ENCODE data around the gene PINK1.

The PINK1 gene

DNA sequence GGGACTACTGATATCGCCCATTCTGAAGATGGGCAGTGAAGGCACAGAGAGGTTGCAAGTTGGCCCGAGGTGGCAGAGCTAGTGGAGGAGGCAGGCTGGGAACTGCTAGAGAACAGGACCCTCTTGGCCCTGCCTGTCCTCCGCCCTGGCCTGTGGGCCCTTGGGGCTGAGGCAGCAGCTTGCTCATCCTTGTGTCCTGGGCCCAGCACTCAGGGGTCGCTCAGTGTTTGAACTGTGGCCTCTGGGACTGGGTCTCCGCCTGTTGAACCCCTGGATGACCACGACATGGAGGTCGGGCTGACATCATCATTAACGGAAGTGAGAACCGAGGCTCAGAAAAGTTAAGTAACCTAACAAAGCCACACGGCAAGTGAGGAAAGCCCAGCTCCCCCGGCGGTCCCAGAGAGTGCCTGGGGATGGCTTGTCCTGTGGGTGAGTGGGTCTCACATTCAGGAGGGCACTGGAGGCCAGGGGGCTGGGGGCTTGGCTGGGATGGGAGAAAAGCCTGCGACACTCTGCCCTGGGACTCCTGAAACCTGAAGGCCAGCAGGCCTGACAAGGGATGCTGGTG, 50.9 kb downstream of the PINK1 start:
- no peak for DNase-seq

- no peak for DNase-seq
Observed at GRCh38 chr1:20684651-20685050, 51.4 kb downstream of the PINK1 start.

- DNase-seq: no peak
Observed at GRCh38 chr1:20685099-20685662, 51.9 kb downstream of the PINK1 start.

DNA sequence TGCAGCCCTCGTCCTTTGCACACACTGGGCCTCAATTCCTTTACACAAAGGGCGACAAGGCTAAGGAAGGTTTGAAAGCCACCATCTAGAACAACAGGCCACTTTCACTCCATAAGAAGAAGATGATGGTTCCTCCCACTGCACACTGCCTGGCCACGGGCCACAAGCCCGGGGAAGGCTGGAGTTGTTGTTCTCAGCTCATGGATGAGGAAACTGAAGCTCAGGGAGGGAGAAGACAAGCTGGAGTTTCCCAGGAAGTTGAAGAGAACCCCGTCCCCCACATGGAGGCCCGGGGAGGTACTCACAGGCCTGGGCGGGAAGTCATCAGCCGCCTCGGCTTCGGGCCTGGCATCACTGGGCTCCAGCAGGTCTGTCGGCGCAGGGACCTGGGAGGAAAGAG, 52.5 kb downstream of the PINK1 start:
- no peak for DNase-seq

DNA sequence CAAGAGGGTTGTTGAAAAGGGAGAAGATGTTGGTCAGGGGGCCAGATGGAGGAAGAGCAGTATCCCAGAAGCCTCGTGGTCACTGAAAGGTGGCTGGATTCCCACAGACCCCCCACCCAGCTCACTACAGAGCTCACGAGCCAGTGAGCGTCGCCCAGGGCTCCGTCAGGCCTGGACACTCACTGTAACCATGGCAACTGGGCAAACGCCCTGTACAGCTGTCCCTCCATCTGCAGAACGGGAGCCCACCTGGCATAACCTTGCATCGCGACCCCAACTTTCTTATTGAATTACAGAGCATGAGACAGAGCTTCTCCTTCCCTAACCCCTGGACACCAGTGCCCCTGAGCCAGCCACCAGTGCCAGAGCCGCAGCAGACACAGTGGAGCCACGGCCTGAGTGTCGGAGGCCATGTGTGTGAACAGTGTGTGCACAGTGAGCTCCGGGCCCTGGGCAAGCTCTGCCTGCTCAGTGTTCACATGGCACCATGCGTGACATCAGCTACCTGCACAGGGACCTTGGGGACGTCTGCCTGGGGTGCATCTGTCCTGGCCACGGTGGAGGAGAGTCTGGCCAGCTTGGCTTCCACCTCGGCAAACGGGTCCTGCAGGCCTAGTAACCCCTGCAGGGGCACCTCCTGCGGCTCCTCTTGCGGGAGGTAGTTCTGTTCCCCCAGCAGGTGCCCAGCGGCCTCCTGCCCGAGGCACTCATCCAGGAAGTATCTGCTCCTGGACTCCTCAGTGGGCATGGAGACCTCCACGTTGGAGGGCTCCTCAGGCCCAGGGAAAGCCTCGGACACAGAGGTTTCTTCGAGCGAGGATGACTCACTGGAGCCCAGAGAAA, 53.8 kb downstream of the PINK1 start:
- no peak for DNase-seq

- DNase-seq: no peak
Observed at GRCh38 chr1:20689645-20690056, 56.4 kb downstream of the PINK1 start.

DNA sequence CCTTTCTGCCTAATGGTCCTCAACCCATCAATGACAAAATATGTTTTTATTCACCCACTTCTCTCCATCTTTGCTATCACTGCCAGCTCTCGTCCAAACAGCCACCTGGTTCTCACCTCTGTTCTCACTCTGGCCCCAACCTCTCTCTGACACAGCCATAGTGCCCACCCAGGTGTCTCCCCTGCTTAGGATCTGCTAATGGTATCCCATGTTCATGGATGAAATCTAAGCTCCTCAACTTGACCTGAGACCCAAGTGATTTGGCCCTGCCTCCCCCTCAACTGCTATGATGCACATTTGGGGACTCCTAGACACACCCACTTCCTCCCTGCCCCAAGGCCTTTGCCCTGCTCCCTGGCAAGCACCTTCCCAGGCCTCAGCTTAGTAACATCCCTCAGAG, 58.6 kb downstream of the PINK1 start:
- no peak for DNase-seq

GRCh38 chr1:20693623-20694022, 60.4 kb downstream of the PINK1 start:
- no peak for DNase-seq

- DNase-seq: no peak
Observed at GRCh38 chr1:20695515-20695914, 62.3 kb downstream of the PINK1 start.

DNA sequence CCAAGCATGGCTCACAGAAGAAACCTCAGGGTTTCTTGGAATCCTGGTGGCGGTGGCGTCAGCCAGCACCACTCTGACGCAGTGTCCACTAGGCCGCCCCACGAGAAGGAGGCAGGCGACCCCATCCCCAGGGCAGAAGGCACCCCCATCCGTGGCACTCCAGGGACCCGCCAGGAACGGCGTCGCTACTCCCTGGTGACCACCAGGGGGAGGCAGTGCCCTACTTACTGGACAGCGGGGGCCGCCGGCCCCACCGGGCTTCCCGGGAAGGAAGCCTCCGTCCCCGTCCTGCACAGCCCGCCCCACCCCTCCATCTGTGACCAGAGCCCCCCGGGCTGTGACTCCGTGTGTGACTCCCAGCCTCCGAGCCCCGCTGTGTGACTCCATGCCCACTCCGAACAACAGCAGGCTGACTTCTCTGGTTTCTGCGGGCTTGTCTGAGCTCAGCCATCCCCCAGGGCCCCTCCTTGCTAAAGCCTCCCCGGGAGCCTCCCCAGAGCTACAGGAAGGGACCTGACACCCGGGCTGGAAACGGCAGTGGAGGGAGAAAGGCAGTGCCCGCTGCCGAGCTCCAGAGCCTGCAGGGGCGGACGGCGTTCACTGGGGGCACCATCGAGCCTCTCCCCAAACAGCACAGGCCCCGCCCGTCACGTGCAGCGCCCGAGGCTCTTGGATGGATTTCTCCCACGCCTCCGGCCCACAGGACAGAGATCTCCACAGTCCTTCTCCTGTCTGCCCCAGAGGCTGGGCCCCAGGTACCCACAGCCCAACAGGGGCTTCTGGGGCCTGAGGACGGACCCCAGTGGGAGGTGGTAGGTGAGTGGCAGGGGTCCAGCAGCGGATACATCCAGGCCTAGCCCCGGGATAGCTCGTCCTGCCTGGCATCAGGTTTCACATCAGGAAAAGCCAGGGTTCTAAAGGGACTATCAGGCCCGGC, 63.4 kb downstream of the PINK1 start:
- DNase-seq: peak; percentile 46

GRCh38 chr1:20697563-20697962, 64.3 kb downstream of the PINK1 start:
- no peak for DNase-seq

DNA sequence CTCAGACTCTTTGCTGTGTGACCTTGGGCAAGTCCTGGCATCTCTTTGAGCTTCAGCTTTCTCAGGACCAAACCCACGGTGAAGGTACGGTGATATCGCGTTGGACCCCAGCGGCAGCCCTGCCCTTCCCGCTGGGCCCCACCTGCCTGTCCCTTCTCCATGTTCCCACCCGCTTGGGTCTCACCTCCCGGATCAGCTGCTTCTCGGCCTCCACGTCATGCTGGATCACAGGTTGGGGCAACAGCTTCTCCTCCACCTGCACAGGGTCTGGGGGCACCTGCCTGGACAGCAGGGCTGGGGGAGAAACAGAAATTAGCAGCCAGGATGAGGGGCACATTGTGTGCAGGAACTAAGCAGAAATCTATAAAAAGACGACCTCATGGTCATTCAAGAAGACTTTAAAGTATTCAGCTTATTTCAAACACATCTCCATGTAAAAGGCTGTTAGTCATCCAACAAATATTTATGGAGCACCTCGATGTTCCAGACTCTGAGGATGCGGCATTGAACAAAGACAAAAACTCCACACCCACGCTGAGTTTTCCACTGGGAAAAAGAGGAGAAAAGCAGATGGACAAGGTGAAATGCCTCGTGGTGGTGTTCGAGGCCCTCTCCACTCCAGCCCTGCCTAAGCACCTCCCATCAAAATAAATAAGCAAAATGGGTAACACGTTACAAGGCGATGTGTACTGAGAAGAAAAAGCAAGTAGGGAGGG, 65.1 kb downstream of the PINK1 start:
- DNase-seq: no peak

GRCh38 chr1:20699558-20699957, 66.3 kb downstream of the PINK1 start:
- no peak for DNase-seq

- no peak for DNase-seq
Observed at GRCh38 chr1:20700636-20701215, 67.5 kb downstream of the PINK1 start.

All from NCI-H748 treated with DMSO at 0.1 percent for 48 hours (cell line).